Frontal cortex (tissue), 4 donors: ENCODE data around the gene SIRT5. TPM values are rescaled to one million over a fixed set of nuclear protein-coding genes. Genes with fewer than 3 reads are reported as not detected.

ENCODE experiments used
- DNase-seq, 2 donors: peaks; one replicate each; pipeline ENCODE4 v3.0.0; 2012; ENCODE audit warnings: low spot score in 2 of 2
- FAIRE-seq: peaks from 2 replicates; lab custom pipeline; 2012; peaks lifted over from hg19 to GRCh38; lab: Jason Lieb, UNC
- total RNA-seq: library from RNA; depleted of rRNA; stranded (reverse); fragments of >200 nt; gene quantifications from one replicate; pipeline ENCODE4 v1.2.3, GENCODE V29; 2014
- donor health status: control.
- donor health status: control.
- donor health status: control.

Gene SIRT5
- 25.3 TPM for total RNA-seq

DNA sequence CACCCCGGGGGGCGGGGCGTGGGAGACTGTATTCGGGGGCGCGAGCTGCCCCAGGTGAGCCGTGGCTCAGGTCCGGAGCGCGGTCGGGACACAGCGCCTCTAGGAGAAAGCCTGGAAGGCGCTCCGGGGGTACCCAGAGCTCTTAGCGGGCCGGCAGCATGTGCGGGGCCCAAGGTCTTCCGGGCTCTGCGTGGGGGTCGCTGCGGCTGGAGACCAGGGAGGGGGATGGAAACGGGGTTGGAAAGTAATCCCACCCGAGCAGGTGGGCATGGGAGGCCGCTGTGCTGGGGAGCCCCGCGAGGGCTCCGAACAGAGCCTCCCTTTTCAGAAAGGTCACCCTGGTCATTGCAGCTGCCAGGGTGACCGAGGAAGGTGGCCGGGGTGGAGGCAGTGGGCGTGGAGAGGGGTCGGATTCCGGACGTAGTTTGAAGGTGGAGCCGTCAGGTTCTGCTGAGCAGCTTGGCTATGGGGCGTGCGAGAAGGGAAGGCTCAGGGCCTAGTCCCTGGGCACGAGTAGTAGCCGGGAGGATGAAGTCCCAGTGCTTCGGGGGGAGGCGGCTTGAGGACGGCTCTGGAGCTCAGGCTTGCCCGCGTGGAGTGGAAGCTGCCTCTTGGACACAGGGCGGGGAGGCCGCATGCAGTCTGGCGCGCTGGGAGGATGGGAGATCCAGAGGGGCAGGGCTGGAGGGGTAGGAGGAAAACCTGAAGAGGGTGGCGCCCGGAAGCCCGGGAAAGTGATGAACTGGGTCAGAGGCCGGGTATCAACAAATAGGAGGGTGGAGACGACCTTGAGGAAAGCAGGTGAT, at the start of gene SIRT5:
SIRT5 (plus strand) TSS at position 31 of the 806 bp plus-strand sequence. CDS start 9,510 bp downstream, outside the sequence.
- no peak for FAIRE-seq

DNA sequence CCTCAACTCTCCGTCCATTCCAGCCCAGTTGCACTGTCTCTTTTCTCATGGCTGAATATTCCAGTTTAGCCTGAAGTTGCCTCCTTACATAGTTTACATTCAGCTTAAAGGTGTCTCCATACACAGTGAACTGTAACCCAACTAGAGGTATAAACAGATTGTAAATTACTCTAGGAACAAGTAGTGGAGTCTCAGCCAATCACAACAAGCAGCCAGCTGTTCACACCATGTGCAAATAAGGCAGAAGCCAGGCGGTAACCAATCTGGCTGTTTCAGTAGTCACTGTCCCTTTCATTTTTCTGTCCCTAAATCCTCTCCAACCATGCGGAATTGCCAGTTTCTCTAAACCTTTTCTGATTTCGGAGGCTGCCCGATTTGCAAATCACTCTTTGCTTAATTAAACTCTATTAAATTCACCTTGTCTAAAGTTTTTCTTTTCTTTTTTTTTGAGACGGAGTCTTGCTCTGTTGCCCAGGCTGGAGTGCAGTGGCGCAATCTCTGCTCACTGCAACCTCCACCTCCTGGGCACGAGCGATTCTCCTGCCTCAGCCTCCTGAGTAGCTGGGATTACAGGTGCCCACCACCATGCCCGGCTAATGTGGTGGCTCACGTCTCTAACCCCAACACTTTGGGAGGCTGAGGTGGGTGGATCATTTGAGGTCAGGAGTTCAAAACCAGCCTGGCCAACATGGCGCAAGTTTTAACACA, 49.4 kb upstream of the SIRT5 start:
- DNase-seq, result no peak
- no peak for FAIRE-seq

More for the DNA sequence above, at the start of gene SIRT5:
- DNase-seq, result peak; percentile 69 to 71

DNA sequence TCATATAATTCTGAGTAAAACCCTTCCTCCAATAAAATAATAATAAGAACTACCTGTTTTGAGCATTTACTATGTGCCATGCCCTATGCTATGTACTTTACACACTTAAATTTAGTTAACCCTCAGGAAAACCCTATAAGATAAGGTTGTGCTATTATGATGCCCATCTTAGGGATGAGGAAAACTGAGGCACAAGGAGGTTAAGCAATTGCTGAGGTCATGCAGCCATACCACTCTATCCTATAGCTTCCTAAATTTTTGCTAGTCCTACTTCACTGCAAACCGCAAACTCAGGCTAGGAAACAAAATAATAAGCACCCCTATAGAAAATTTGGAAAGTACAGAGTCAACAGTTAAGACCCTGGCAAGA, 48.1 kb upstream of the SIRT5 start:
- DNase-seq (no peak), FAIRE-seq (no peak)

DNA sequence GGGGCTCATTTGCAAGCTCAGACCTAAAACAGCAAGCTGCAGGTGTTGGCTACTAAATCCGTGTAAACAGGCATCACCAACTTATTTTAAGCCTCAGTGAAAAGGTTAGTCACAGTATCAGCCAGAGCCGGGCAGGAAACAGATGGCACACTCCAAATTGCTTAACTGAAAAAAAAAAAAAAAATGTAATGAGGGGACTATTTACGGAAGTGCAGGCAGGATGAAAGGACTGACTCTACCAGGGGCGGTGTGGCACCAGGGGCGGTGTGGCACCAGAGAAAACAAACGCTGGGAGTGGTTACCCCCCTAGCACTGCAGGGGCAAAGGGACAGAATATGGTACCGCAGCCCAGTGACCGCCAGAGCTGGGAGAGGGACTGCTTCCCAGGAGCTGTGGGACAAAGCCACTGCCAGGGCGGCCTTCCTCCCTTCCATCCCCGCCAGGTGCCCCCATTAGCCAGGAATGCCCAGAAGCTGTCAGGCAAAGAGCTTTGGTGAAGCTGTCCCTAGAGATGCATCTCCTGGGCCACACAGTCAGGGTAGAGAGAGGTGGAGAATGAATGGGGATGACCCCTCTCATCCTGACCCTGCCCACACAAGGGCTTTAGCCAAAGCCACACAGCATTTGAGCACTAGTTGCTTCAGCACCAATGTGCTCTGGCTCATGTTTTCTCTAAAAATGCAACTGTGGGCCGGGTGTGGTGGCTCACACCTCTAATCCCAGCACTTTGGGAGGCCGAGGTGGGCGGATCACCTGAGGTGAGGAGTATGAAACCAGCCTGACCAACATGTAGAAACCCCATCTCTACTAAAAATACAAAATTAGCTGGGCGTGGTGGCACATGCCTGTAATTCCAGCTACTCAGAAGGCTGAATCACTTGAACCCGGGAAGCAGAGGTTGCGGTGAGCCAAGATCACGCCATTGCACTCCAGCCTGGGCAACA, 47.4 kb upstream of the SIRT5 start:
- DNase-seq, result peak in 1 of 2 donors; percentile 37
- no peak for FAIRE-seq

DNA sequence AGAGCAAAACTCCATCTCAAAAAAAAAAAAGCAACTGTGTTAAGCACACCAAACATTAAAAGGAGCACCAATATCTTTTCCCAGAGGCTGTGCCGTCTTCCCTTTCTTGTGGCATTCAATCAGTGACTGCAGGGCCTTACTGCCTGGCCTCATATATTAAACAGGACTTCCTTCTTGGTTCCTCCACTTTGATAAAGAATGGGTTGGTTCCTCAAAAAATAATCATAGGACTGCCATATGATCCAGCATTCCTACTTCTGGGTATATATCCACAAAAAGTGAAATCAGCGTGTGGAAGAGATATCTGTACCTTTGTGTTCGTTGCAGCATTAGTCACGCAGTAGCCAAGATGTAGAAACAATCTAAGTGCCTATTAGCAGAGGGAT, 46.7 kb upstream of the SIRT5 start:
- no peak for FAIRE-seq
- DNase-seq, result no peak

DNA sequence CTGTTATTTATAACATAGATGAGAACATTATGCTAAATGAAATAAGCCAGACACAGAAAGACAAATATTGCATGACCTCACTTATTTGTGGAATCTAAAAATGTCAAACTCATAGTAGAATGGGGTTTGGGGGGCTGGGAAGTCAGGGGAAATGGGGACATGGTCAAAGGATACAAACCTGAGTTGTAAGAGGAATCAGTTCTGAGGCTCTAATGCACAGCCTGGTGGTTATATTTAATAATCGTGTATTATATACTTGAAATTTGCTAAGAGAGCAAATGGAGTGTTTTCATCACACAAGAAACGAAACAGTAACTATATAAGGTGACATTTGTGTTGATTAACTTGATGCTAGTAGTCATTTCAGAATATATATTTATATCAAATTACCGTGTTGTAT, 46.2 kb upstream of the SIRT5 start:
- DNase-seq (no peak), FAIRE-seq (no peak)

DNA sequence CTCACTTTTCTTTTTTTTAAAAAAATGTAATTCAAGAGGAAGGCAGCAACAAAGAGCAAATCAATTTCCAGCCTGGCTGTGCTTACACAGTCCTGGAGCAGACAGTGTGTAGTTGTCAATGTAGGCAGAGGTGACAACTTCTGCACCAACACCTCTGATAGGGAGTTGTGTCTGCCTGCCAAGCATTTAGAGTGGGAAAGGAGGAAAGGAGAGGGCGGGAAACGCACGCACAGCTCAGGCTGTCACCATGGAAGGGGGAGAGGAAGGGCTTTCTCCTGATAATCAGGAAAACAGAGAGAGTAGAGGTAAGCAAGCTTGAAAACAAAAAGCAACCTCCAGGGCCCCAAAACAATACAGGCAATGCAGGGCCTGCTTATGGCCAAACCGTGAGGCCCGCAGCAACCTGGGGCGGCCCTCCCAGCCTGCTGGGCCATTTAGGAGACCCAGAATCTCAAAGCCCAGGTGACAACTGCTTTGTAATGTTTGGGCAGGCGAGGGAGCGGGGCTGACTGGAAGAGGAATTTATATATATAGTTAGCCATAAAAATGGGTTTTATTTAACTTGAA, 45.5 kb upstream of the SIRT5 start:
- FAIRE-seq (no peak), DNase-seq (no peak)

DNA sequence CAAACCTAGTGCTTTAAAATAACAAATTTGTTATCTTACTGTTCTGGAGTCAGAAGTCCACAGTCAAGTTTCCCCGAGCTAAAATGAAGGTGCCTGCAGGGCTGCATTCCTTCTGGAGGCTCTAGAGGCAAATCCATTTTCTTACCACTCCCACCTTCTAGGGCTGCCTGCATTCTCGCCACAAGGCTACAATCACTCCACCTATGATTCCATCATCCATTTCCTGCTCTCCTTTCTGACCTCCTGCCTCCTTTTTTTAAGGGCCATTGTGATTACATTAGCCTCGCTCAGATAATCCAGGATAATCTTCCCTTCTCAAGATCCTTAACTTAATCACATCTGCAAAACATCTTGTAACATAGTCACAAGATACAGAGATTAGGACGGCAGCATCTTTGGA, 42.4 kb upstream of the SIRT5 start:
- FAIRE-seq, result no peak
- no peak for DNase-seq

DNA sequence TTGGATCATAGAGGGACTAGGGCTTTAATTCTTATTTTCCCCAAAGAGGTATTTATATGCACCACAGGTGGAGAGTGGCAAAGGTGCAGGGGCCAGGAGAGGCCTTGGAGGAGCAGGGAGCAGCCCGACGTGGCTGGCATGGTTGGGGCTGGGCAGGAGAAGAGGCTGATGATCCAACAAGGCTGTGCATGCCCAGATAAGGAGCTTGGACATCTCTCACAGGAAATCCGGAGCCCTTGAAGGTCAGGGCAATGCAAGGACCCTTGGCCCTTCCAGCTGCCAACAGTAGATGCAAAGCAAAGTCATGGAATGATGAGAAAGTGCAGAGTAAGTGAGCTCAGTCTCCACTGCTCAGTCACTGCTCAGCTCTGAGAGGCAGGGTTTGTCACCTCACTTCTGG, 39.9 kb upstream of the SIRT5 start:
- no peak for DNase-seq
- no peak for FAIRE-seq

DNA sequence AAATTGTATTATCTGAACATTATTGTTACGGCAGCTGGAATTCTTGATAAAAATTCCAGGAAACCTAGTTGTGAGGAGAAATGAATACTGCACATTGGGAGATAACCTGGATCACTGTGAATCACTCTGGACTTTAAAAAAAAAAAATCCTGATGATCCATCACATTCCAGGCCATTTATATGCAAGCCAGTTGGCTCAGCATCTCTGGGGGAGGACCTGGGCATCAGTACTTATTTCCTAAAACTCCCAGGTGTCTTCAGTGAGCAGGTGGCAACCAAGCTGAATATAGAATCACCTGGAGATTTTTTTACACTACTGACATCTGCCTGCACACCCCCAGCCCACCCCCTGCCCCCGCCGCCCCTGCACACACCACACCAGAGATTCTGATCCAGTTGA, 39.1 kb upstream of the SIRT5 start:
- DNase-seq (no peak), FAIRE-seq (no peak)

DNA sequence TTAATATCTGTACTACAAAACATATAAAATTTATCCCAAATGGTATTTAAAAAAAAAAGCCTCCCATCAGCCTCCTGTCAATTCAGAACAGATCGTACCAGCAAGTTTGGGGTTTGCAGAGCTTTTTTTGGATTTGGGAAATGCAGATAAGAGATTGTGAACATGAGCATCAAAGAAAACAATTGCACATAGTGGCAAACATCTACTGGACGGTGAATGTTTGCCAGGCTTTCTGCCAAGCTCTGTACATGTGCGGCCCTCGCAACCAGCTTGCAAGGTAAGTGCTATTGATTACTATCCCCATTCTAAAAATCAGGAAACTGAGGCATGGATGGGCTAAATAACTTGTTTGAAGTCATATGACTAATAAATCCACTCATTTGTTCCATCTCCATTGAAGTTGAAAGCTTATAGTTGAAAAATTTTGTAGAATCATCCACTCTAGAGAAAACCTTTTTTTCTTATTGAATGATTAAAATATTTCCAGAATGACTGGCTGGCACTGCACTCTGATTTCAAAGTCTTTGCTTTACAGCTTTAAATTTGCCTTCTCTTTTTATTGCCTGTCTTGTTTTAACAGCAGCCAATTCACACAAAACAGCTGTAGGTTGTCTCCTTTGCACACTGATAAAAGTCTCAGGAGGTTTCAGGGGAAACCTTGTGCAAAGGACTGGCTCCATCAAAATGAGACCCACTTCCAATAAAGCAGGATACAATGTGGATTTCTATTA, 37.4 kb upstream of the SIRT5 start:
- no peak for DNase-seq
- no peak for FAIRE-seq

DNA sequence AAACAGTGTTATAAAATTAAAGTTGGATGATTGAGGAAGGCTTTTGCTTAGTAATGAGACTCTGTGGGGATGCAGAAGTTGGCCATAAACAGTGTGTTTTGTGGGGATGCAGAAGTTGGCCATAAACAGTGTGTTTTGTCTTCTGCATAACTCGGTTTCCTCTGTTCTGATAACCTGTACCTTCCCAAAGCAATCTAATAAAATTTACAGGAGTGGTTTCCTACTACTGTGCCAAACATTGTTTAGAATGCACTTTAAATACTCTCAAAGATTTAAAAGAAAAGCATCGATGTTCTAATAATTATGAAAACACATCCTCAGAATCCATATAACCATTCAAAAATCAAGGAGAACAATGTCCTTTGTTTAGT, 36.9 kb upstream of the SIRT5 start:
- DNase-seq, result no peak
- FAIRE-seq, result no peak

DNA sequence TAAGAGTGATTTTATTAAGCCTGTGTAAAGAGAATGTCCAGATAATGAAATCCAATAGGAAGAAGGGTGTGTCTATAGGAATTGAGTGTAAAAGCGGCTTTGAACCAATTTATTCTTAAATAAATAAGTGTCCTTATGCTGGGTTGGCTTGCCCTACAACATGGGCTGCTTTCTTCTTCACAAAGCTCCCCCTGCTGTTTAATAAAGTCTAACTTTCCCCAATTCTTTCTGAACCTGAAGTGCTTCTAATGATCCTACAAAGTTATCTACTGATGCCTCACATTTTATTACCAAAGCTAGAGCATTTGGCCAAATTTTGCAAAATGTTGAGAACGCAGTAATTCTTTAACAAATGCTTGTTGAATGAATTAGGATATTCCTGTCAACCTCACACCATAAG, 36.3 kb upstream of the SIRT5 start:
- peak; percentile 34 for FAIRE-seq
- DNase-seq, result peak; percentile 70 to 71

DNA sequence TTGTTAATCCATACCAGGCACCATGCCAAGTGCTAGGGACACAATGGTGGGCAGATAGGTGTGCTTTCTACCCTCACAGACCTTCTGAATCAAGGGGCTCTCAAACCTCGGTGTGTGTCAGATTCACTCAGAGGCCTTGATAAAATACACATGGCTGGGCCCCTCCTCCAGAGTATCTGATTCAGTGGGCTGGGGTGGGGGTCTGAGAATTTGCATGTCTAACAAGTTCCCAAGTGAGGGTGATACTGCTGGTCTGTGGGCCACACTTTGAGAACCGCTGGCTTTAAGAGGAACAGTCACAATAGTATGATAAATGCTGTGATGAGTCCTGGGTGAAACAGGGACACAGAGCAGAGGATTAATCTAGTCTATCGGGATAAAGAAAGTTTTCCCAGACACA, 35.8 kb upstream of the SIRT5 start:
- FAIRE-seq (no peak), DNase-seq (no peak)

DNA sequence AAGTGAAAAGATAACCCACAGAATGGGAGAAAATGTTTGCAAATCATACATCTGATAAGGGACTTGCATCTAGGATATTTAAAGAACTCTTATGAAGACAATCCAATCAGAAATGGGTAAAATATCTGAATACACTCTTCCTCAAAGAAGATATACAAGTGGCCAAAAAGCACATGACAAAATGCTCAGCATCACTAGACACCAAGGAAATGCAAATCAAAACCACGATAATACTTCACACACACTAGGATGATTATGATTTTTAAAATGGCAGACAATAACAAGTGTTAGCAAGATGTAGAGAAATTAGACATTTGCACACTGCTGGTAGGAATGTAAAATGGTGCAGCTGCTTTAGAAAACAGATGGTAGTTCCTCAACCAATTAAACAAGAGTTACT, 34.8 kb upstream of the SIRT5 start:
- no peak for FAIRE-seq
- DNase-seq, result no peak

DNA sequence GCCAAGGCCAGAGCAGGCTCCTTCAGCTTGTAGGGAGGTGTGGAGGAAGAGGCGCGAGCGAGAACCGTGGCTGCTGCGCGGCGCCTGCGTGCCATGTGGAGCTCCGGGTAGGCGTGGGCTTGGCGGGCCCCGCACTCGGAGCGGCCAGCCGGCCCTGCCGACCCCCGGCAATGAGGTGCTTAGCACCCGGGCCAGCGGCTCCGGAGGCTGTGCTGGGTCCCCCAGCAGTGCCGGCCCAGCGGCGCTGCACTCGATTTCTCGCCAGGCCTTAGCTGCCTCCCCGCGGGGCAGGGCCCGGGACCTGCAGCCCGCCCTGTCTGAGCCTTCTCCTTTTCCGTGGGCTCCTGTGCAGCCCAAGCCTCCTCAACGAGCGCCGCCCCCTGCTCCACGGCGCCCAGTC, 32.9 kb upstream of the SIRT5 start:
- DNase-seq (no peak), FAIRE-seq (no peak)

DNA sequence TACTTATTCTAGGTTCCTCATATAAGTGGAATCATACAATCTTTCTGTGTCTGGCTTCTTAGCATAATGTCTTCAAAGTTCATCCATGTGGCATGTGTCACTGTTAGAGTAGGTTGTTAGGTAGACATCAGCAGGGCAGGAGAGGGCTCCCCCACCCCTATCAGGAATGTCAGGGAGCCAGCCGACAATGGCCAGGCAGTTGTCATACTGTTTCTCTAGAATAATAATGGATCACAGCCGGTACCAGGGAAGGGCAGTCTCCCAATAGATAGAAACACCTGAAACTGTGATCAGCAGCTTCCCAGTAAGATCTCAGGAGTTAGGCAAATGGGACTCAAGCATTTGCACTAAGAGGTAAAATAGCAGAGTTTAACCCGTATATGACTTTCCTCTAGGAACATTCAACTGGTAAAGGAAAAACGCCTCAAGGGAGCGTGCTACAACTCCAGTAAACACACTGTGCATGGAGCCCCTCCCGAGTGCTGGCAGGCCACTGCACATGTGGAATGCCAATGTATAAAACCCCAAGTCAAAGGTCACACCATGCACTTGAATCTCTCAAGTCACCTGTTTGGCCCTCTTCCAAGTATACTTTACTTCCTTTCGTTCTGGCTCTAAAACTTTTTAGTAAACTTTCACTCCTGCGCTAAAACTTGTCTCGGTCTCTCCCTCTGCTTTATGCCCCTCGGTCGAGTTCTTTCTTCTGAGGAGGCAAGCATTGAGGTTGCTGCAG, 29.8 kb upstream of the SIRT5 start:
- DNase-seq, result no peak
- FAIRE-seq, result no peak

DNA sequence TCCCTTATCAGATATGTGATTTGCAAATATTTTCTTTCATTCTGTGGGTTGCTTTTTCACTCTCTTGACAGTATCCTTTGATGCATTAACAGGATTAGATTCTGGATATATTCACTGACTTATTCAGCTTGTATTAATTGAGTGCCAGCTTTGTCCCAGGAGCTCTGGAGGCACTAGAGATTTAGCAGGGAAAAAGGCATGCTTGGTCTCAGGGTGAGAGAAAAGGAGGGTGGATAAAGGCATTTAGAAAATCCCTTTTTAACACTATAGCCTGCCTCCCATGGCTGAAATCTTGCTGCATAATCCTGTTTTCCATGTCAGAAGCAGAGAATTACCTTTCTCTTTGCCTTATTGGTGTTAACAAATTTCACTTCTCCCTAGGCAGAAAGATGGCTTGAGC, 28.5 kb upstream of the SIRT5 start:
- no peak for DNase-seq
- no peak for FAIRE-seq
